Stomach (tissue), 4 donors: ENCODE results near the gene CLEC4F.

ENCODE experiments used
- CTCF ChIP-seq, 7 experiments: fragments of 450-650 bp in 4 of 7; fragments of 200-600 bp in 3 of 7; sonication (generic) in 3 of 7; IDR thresholded peaks; one replicate each; pipeline ENCODE4 v1.5.1; 2016 to 2019; ENCODE audit warnings: antibody characterized with exemption in 7 of 7, control low read depth in 2 of 7, mild to moderate bottlenecking in 1 of 7
- POLR2A ChIP-seq, 4 donors: fragments of 450-650 bp; IDR thresholded peaks; one replicate each; pipeline ENCODE4 v1.6.1; 2016; ENCODE audit warnings: antibody characterized with exemption in 4 of 4, control low read depth in 2 of 4, mild to moderate bottlenecking in 1 of 4, moderate library complexity in 1 of 4

- TF ChIP-seq CTCF (IDR thresholded peaks at IDR 0.05) = no peak
- no peak for TF ChIP-seq POLR2A (IDR thresholded peaks at IDR 0.05)
These were observed 13.7 kb upstream of the CLEC4F start for GRCh38 chr2:70834106-70834505.
